Measurements from ENCODE around the gene PALD1. TPM values are rescaled to one million over a fixed set of nuclear protein-coding genes. Genes with fewer than 3 reads are reported as not detected.

The PALD1 gene
- total RNA-seq, 2 experiments from 2014 or later, result 0.41 to 0.48 TPM

DNA sequence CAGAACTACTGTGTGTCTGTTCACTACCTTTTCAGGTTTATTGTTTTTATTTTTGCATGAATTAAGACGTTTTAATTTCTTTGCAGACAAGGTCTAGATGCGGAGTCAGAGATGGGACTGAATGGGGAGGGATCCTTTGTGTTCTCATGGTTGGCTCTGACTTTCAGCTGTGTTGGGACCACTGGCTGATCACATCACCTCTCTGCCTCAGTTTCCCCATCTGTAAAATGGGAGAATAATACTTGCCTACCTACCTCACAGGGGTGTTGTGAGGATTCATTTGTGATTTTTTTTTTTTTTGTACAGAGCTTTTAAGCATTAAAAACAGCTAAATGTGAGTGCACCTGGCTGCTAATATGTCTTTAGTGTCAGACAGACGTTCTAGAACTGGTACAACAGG lies 89.5 kb downstream of the PALD1 start:
- CTCF ChIA-PET, result interaction anchor here (0.8 to 1.5 kb wide), 2 partner anchors 9 to 107 kb away, joined by 3 to 4 read pairs; no protein-coding TSS in a partner anchor

GRCh38 chr10:70568781-70569495 lies 90.4 kb downstream of the PALD1 start:
- Mint-ChIP-seq H3K27me3 (no peaks in the 10 kb centered on the region), H3K27ac (no peak overlapping the region), H3K4me1 (ENCODE audit: low read depth) (no peaks in the 10 kb centered on the region), H3K4me3 (no peak overlapping the region), H3K9me3 (no peaks in the 10 kb centered on the region), H3K36me3 (no peaks in the 10 kb centered on the region)
- no peak for DNase-seq
- CTCF ChIA-PET, result interaction anchor here (1.5 kb wide), 1 partner anchor 10 kb away, joined by 4 read pairs; no protein-coding TSS in a partner anchor
- intact Hi-C loops (cut with micrococcal nuclease), result no loop called here
- POLR2A ChIA-PET, result no interaction called here

More for the DNA sequence above, 89.5 kb downstream of the PALD1 start:
- H3K9me3 Mint-ChIP-seq, result no peaks in the 10 kb centered on the region
- H3K27ac Mint-ChIP-seq, result no peak overlapping the region
- H3K27me3 Mint-ChIP-seq, result no peaks in the 10 kb centered on the region
- H3K36me3 Mint-ChIP-seq, result no peaks in the 10 kb centered on the region
- DNase-seq, result no peak
- no peaks in the 10 kb centered on the region for H3K4me1 Mint-ChIP-seq (ENCODE audit: low read depth)
- POLR2A ChIA-PET, result no interaction called here
- H3K4me3 Mint-ChIP-seq, result no peak overlapping the region
- intact Hi-C loops (cut with micrococcal nuclease), result no loop called here

GRCh38 chr10:70571236-70571635 lies 92.7 kb downstream of the PALD1 start:
- Mint-ChIP-seq H3K27me3 (no peaks in the 10 kb centered on the region), H3K4me3 (no peak overlapping the region), H3K36me3 (no peaks in the 10 kb centered on the region), H3K9me3 (no peaks in the 10 kb centered on the region), H3K4me1 (ENCODE audit: low read depth) (peaks cover 5% of the 10 kb centered on the region), H3K27ac (no peak overlapping the region)
- DNase-seq, result no peak
- ChIA-PET CTCF (interaction anchor here (1.1 to 1.6 kb wide), 2 partner anchors 12 to 187 kb away, joined by 3 to 4 read pairs; no protein-coding TSS in a partner anchor), POLR2A (no interaction called here)
- intact Hi-C loops (cut with micrococcal nuclease), result loop anchor here (10.0 kb wide), 1 partner anchor 1194 kb away; no protein-coding TSS in a partner anchor

- H3K4me3 Mint-ChIP-seq, result no peak overlapping the region
- intact Hi-C loops (cut with micrococcal nuclease), result loop anchor here (10.0 kb wide), 1 partner anchor 1193 kb away; no protein-coding TSS in a partner anchor
- CTCF ChIA-PET, result interaction anchor here (0.8 to 1.6 kb wide), 3 partner anchors 13 to 186 kb away, joined by 3 to 4 read pairs (median 3); no protein-coding TSS in a partner anchor
Observed at GRCh38 chr10:70571636-70572439, 93.3 kb downstream of the PALD1 start.

DNA sequence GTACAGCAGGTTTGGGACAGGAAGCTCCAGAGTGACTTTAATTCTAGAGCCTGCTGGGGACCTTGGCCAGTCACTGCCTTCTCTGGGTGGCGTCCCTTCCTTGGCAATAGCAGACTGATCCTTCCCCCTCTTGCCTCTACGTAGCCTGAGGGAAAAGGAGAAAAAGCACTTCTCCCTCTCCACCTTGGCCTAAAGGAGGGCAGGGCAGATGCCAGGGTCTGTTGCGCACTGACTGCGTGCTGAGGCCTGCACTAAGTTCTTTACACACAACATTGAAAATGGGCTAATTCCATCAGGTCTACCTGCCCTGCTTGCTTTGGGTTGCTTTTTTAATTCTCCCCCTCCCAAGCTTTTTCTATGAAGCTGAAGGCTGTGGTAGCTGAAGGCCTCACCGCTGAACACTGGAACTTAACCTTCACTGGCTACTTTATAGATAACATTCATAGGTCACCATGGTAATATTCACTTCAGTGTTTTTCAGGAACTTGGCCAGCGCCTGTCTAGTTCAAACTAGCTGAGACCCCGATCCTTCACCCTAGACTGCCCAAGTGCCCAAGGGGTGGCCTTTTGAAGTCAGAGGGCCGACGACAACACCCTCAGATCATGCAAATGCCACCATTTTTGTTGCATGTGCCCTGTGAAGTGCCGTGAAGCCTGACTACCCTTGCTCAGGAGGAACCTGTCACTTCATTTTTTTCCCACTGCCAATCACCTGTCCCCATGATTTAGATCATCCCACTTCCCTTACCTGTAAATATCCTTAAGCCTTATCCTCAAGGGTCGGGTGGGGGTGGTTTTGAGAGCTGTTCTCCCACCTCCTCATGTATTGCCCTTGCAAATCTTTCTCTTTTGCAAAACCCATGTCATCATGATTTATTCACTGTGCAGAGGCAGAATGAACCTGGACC lies 95.3 kb downstream of the PALD1 start:
- intact Hi-C loops (cut with micrococcal nuclease), result loop anchor here (10.0 kb wide), 1 partner anchor 1191 kb away; no protein-coding TSS in a partner anchor

More at GRCh38 chr10:70571636-70572439, 93.3 kb downstream of the PALD1 start:
- DNase-seq, result no peak
- Mint-ChIP-seq H3K27me3 (no peaks in the 10 kb centered on the region), H3K27ac (no peak overlapping the region), H3K36me3 (no peaks in the 10 kb centered on the region), H3K4me1 (ENCODE audit: low read depth) (peaks cover 11% of the 10 kb centered on the region), H3K9me3 (no peaks in the 10 kb centered on the region)
- POLR2A ChIA-PET, result no interaction called here

DNA sequence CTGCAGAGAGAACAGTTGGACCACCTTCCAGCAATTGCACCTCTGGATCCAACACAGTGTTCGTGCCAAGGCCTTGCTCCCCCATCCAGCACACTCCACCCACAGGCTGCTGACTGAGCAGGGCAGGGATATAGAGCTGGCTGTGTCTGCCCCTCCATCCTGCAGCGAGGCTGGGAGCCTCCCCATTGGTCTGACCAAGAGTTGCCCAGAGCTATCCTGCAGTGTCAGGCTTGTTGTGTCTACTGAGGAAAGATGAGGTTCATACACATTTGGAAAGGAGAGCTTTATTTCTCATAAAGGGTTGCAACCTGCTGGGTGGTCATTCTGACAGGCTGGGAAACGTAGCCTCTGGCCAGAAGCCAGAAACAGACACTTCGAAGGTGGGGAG lies 96.9 kb downstream of the PALD1 start:
- ChIA-PET CTCF (interaction anchor here (2.0 kb wide), 1 partner anchor 16 kb away, joined by 8 read pairs; no protein-coding TSS in a partner anchor), POLR2A (interaction anchor here (1.3 kb wide), 1 partner anchor 15 kb away, joined by 3 read pairs; no protein-coding TSS in a partner anchor)
- Mint-ChIP-seq H3K4me1 (ENCODE audit: low read depth) (peaks cover 43% of the 10 kb centered on the region), H3K4me3 (no peak overlapping the region), H3K9me3 (no peaks in the 10 kb centered on the region), H3K27ac (peak overlapping the region; percentile 26), H3K36me3 (no peaks in the 10 kb centered on the region), H3K27me3 (no peaks in the 10 kb centered on the region)
- intact Hi-C loops (cut with micrococcal nuclease), result loop anchor here (10.0 kb wide), 1 partner anchor 1189 kb away; no protein-coding TSS in a partner anchor
- no peak for DNase-seq

More for the DNA sequence above, 95.3 kb downstream of the PALD1 start:
- Mint-ChIP-seq H3K27ac (no peak overlapping the region), H3K36me3 (no peaks in the 10 kb centered on the region), H3K27me3 (no peaks in the 10 kb centered on the region), H3K9me3 (no peaks in the 10 kb centered on the region), H3K4me3 (no peak overlapping the region), H3K4me1 (ENCODE audit: low read depth) (peaks cover 31% of the 10 kb centered on the region)
- no peak for DNase-seq
- CTCF ChIA-PET, result interaction anchor here (0.6 kb wide), 1 partner anchor 15 kb away, joined by 3 read pairs; no protein-coding TSS in a partner anchor
- POLR2A ChIA-PET, result no interaction called here

- POLR2A ChIA-PET, result interaction anchor here (1.3 kb wide), 1 partner anchor 16 kb away, joined by 3 read pairs; no protein-coding TSS in a partner anchor
- intact Hi-C loops (cut with micrococcal nuclease), result loop anchor here (10.0 kb wide), 1 partner anchor 1189 kb away; no protein-coding TSS in a partner anchor
Observed at GRCh38 chr10:70575874-70576802, 97.6 kb downstream of the PALD1 start.

GRCh38 chr10:70576803-70577517 lies 98.4 kb downstream of the PALD1 start:
- CTCF ChIA-PET, result interaction anchor here (0.9 to 2.0 kb wide), 2 partner anchors 18 to 182 kb away, joined by 3 to 8 read pairs; no protein-coding TSS in a partner anchor
- Mint-ChIP-seq H3K4me3 (no peak overlapping the region), H3K4me1 (ENCODE audit: low read depth) (peaks cover 43% of the 10 kb centered on the region), H3K27ac (peak overlapping the region; percentile 28), H3K36me3 (no peaks in the 10 kb centered on the region), H3K27me3 (no peaks in the 10 kb centered on the region), H3K9me3 (no peaks in the 10 kb centered on the region)
- POLR2A ChIA-PET, result interaction anchor here (1.3 kb wide), 1 partner anchor 17 kb away, joined by 3 read pairs; no protein-coding TSS in a partner anchor
- intact Hi-C loops (cut with micrococcal nuclease), result loop anchor here (10.0 kb wide), 1 partner anchor 1188 kb away; no protein-coding TSS in a partner anchor
- DNase-seq, result peak; percentile 18

More at GRCh38 chr10:70575874-70576802, 97.6 kb downstream of the PALD1 start:
- H3K27ac Mint-ChIP-seq, result peak overlapping the region; percentile 26
- CTCF ChIA-PET, result interaction anchor here (2.0 kb wide), 1 partner anchor 17 kb away, joined by 8 read pairs; no protein-coding TSS in a partner anchor
- H3K4me3 Mint-ChIP-seq, result no peak overlapping the region
- no peaks in the 10 kb centered on the region for H3K36me3 Mint-ChIP-seq
- peaks cover 43% of the 10 kb centered on the region for H3K4me1 Mint-ChIP-seq (ENCODE audit: low read depth)
- no peaks in the 10 kb centered on the region for H3K27me3 Mint-ChIP-seq
- H3K9me3 Mint-ChIP-seq, result no peaks in the 10 kb centered on the region
- DNase-seq, result peak; percentile 38

DNA sequence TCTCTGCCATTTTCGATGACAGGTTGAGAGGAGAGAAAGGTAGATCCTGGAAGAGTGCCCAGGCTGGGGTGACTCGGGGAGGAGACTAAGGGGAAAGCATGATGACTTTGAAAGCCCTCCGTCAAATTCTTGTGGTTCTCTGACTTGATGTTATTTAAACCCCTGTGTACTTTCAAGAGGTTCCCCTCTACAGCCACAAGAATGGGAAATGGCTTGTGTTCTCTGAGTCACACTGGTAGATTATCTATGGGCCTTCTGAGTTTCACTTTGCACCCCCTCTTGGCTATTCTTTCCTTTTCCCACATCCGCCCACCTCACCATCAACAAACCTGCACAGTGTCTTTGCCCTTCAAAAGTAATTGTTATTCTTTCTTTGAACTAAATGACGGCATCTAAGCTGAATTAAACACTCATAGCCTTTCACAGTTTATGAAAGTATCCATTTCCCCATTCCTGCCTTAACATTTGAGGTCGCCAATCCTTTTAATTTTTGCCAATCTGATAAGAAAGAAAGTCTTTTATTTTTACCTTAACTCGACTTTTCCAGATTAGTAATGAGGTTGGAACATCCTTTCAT lies 99.9 kb downstream of the PALD1 start:
- Mint-ChIP-seq H3K36me3 (no peaks in the 10 kb centered on the region), H3K4me3 (peak overlapping the region; percentile 16), H3K27me3 (no peaks in the 10 kb centered on the region), H3K4me1 (ENCODE audit: low read depth) (peaks cover 43% of the 10 kb centered on the region), H3K27ac (peak overlapping the region; percentile 75), H3K9me3 (no peaks in the 10 kb centered on the region)
- POLR2A ChIA-PET, result interaction anchor here (1.5 to 1.6 kb wide), 2 partner anchors 78 to 254 kb away, joined by 3 to 4 read pairs; no protein-coding TSS in a partner anchor
- CTCF ChIA-PET, result no interaction called here
- peak; percentile 85 for DNase-seq
- intact Hi-C loops (cut with micrococcal nuclease), result loop anchor here (1.0 to 10.0 kb wide), 9 partner anchors 9 to 1186 kb away; partner anchors contain the start of genes PPA1 and PRF1
